Activated CD8-positive, alpha-beta memory T cell treated with anti-CD3 and anti-CD28 coated beads, Interleukin-2, amount 10 ng/mL, durations not matched to agents 7 days and 5 days (primary cell): ENCODE data around the gene AGAP1. TPM values are rescaled to one million over a fixed set of nuclear protein-coding genes. Genes with fewer than 3 reads are reported as not detected.

Source experiments
- ATAC-seq: fragments of 150-1000 bp; cut with Tn5 transposase; one replicate; pipeline ENCODE4 v1.10.0; 2021; ENCODE audit warnings: moderate library complexity
- CTCF ChIA-PET: fragments of 350-600 bp; sonication (Branson Sonifier 250); formaldehyde crosslinking; loops from one replicate; lab custom pipeline; 2021; ENCODE audit warnings: antibody characterized with exemption; lab: Charles Lee
- DNase-seq: peaks from one replicate; pipeline ENCODE4 v3.0.0-alpha.2; 2020
- H3K27ac Mint-ChIP-seq: one replicate; pipeline ENCODE4 v1.8.0; 2021; ENCODE audit warnings: mild to moderate bottlenecking, mixed read lengths
- H3K27me3 Mint-ChIP-seq: one replicate; pipeline ENCODE4 v1.8.0; 2021; ENCODE audit warnings: mixed read lengths
- H3K36me3 Mint-ChIP-seq: one replicate; pipeline ENCODE4 v1.8.0; 2021; ENCODE audit warnings: mild to moderate bottlenecking, mixed read lengths
- H3K4me1 Mint-ChIP-seq: one replicate; pipeline ENCODE4 v1.8.0; 2021; ENCODE audit warnings: mixed read lengths
- H3K4me3 Mint-ChIP-seq: one replicate; pipeline ENCODE4 v1.8.0; 2021; ENCODE audit warnings: mild to moderate bottlenecking, moderate library complexity, mixed read lengths
- H3K9me3 Mint-ChIP-seq: one replicate; pipeline ENCODE4 v1.8.0; 2022; ENCODE audit warnings: low read depth, mixed read lengths
- total RNA-seq, 2 experiments: library from RNA; stranded (reverse); gene quantifications; one replicate each; pipeline ENCODE4 v1.2.3, GENCODE V29; 2021

The AGAP1 gene
- total RNA-seq, 2 experiments from 2014 or later, result 0.75 to 1.8 TPM

DNA sequence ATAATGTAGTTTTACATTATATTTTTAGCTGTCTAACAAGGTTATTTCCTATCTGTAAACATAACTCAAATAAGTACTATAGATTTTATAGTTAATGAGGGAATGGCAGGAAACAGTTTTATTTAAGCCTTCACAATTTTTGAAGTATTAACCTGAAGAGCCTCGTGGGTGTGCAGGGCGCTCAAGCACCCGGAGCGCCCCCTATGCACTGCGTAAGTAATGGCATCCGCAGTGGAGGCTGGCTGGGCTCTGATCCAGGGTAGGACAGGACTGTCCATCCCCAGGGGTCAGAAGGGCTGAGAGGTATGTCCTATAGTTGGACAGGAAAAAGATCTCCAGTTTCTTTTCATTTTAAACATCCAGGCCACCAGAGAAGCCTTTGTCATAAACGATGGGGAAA lies 682.6 kb downstream of the AGAP1 start:
- H3K4me3 Mint-ChIP-seq, result no peak overlapping the region
- DNase-seq (no peak), ATAC-seq (no peak)
- no peaks in the 10 kb centered on the region for H3K9me3 Mint-ChIP-seq
- no peaks in the 10 kb centered on the region for H3K36me3 Mint-ChIP-seq
- no peaks in the 10 kb centered on the region for H3K4me1 Mint-ChIP-seq
- CTCF ChIA-PET, result no interaction called here
- H3K27me3 Mint-ChIP-seq, result peaks cover 74% of the 10 kb centered on the region
- no peak overlapping the region for H3K27ac Mint-ChIP-seq

DNA sequence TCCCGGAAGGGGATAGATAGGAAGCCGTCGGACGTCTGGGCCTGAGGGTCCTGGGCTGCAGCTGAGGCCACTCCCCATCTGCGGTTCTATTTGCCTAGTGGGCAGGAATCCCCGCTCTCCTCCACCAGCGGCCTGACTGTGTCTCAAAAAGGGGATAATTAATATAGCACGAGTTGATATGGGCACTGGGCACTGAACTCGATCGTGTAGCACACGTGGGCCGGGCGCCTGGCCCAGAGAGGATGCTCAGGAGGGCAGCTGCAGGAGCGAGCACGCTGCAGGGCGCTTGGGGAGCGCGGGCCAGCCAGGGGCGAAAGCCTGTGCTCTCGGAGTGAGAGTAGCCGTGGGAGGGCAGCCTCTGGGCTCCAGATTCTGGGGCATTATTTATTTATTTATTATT lies 683.1 kb downstream of the AGAP1 start:
- H3K36me3 Mint-ChIP-seq, result no peaks in the 10 kb centered on the region
- H3K27me3 Mint-ChIP-seq, result peaks cover 70% of the 10 kb centered on the region
- CTCF ChIA-PET, result interaction anchor here (7.9 kb wide), 1 partner anchor 397 kb away, joined by 41 read pairs; no protein-coding TSS in a partner anchor
- no peak for DNase-seq
- no peaks in the 10 kb centered on the region for H3K9me3 Mint-ChIP-seq
- no peak for ATAC-seq
- no peaks in the 10 kb centered on the region for H3K4me1 Mint-ChIP-seq
- H3K4me3 Mint-ChIP-seq, result no peak overlapping the region
- no peak overlapping the region for H3K27ac Mint-ChIP-seq

- no peaks in the 10 kb centered on the region for H3K9me3 Mint-ChIP-seq
- DNase-seq (peak; percentile 42), ATAC-seq (no peak)
- no peaks in the 10 kb centered on the region for H3K36me3 Mint-ChIP-seq
- H3K27ac Mint-ChIP-seq, result no peak overlapping the region
- H3K4me3 Mint-ChIP-seq, result no peak overlapping the region
- CTCF ChIA-PET, result interaction anchor here (1.0 to 7.9 kb wide), 2 partner anchors 8 to 398 kb away, joined by 3 to 41 read pairs; no protein-coding TSS in a partner anchor
- peaks cover 64% of the 10 kb centered on the region for H3K27me3 Mint-ChIP-seq
- H3K4me1 Mint-ChIP-seq, result no peaks in the 10 kb centered on the region
Observed at GRCh38 chr2:236177604-236177966, 683.7 kb downstream of the AGAP1 start.

DNA sequence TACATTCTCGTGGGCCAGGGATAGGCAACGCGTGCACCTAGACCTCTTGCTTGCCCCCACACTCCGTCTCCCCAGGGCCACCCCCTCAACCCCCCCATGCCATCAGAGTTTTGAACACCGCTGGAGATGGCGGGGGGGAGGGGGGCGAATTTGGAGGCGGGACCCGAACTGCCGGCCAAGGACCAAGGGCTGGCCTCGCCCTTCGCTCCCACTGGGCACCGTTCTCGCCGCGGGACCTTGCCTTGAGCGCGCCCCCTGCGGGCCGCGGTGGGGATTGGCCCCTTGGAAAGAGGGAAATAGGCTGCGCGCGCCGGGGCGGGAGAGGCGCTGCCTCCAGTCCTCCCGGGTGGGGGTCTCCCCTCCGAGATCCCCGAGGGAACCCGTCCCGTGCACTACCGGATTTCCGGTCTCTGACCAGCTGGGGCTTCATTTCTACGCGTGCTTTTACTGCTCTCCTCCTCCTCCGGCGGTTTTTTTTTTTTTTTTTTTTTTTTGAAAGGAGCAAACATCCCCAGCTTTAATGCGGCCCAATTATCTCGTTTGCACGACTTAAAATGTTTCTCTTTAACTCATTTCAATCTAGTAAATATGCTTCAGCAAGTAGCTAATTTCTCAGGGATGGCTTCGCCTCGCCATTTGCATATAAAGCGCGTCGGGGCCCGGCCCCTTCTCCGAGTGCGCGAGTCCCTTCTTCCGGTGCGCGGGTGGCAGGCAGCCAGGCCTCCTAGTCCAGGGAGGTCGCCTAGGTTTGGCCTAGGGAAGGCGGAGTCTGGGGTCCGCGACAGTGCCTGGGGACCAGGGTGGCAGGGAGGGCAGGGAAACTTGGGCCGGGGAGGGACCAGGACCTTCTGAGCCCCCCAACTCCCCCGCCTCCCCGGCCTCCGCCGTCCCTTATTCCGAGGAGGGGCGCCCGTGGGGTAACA lies 684.4 kb downstream of the AGAP1 start:
- Mint-ChIP-seq H3K4me1 (no peaks in the 10 kb centered on the region), H3K27me3 (peaks cover 65% of the 10 kb centered on the region), H3K36me3 (no peaks in the 10 kb centered on the region), H3K9me3 (no peaks in the 10 kb centered on the region), H3K4me3 (no peak overlapping the region), H3K27ac (no peak overlapping the region)
- no peak for ATAC-seq
- DNase-seq, result no peak
- CTCF ChIA-PET, result interaction anchor here (0.6 to 7.9 kb wide), 3 partner anchors 9 to 398 kb away, joined by 3 to 41 read pairs (median 3); no protein-coding TSS in a partner anchor

DNA sequence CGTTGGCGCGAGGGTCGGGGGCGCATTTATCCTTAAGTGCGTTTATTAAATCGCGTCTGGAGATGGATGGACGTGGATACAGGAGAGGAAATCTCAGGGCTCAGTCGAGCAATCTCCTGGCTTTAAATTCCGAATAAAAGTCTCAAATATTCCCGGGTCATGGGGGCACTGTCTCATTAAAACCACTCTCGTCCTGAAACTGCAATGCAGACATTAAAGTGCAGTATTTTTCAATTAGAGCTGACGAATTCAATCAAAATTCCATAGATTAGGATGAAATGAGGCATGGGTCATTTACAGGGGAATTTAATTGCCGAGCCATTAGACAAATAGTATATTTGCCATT lies 685.0 kb downstream of the AGAP1 start:
- no peak for DNase-seq
- CTCF ChIA-PET, result interaction anchor here (0.6 to 7.9 kb wide), 3 partner anchors 9 to 399 kb away, joined by 3 to 41 read pairs (median 3); no protein-coding TSS in a partner anchor
- no peak for ATAC-seq
- no peaks in the 10 kb centered on the region for H3K4me1 Mint-ChIP-seq
- H3K4me3 Mint-ChIP-seq, result no peak overlapping the region
- H3K9me3 Mint-ChIP-seq, result no peaks in the 10 kb centered on the region
- peak overlapping the region; percentile 19 for H3K27ac Mint-ChIP-seq
- peaks cover 62% of the 10 kb centered on the region for H3K27me3 Mint-ChIP-seq
- H3K36me3 Mint-ChIP-seq, result no peaks in the 10 kb centered on the region

- peaks cover 58% of the 10 kb centered on the region for H3K27me3 Mint-ChIP-seq
- ATAC-seq (no peak), DNase-seq (no peak)
- H3K36me3 Mint-ChIP-seq, result no peaks in the 10 kb centered on the region
- no peak overlapping the region for H3K27ac Mint-ChIP-seq
- H3K9me3 Mint-ChIP-seq, result no peaks in the 10 kb centered on the region
- no peaks in the 10 kb centered on the region for H3K4me1 Mint-ChIP-seq
- CTCF ChIA-PET, result interaction anchor here (1.1 to 7.9 kb wide), 3 partner anchors 17 to 400 kb away, joined by 4 to 41 read pairs (median 6); no protein-coding TSS in a partner anchor
- H3K4me3 Mint-ChIP-seq, result no peak overlapping the region
Observed at GRCh38 chr2:236179236-236180075, 685.6 kb downstream of the AGAP1 start.

GRCh38 chr2:236180076-236180816 lies 686.4 kb downstream of the AGAP1 start:
- DNase-seq (no peak), ATAC-seq (no peak)
- H3K4me1 Mint-ChIP-seq, result no peaks in the 10 kb centered on the region
- peaks cover 50% of the 10 kb centered on the region for H3K27me3 Mint-ChIP-seq
- no peak overlapping the region for H3K4me3 Mint-ChIP-seq
- peak overlapping the region; percentile 42 for H3K27ac Mint-ChIP-seq
- no peaks in the 10 kb centered on the region for H3K9me3 Mint-ChIP-seq
- CTCF ChIA-PET, result interaction anchor here (1.0 to 7.9 kb wide), 6 partner anchors 9 to 414 kb away, joined by 3 to 41 read pairs (median 6); no protein-coding TSS in a partner anchor
- H3K36me3 Mint-ChIP-seq, result no peaks in the 10 kb centered on the region

DNA sequence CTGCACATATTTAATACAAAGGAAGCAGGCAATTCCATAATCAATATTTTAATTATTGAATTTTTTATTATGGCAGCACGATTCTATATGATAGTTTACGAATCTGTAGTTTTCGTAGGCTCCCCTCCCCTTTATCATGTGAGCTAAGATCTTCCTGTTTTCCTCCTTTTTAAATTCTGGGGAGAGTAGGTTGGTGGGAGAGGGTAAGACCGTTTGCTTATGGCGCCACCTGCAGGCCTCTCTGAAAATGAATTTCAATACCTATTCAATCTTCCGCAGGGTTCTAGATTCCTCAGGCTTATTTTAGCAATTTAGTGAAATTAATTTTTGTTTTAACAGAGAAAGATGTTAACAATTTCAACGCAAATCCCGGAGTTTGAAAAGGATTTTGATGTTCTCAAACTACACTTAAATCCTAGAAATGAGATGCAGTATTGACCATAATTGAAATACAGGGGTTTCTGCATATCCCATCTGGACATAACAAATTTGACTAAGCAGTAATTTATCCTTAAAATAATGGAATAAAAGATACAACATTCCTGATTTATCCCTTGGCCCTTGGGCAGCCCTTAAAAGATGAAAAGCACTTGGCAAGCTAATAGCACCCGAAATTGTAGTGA lies 687.1 kb downstream of the AGAP1 start:
- H3K27me3 Mint-ChIP-seq, result peaks cover 46% of the 10 kb centered on the region
- no peaks in the 10 kb centered on the region for H3K9me3 Mint-ChIP-seq
- no peak overlapping the region for H3K4me3 Mint-ChIP-seq
- CTCF ChIA-PET, result interaction anchor here (0.6 to 7.9 kb wide), 9 partner anchors 10 to 435 kb away, joined by 3 to 41 read pairs (median 4); no protein-coding TSS in a partner anchor
- no peaks in the 10 kb centered on the region for H3K36me3 Mint-ChIP-seq
- no peak overlapping the region for H3K27ac Mint-ChIP-seq
- no peaks in the 10 kb centered on the region for H3K4me1 Mint-ChIP-seq
- ATAC-seq (no peak), DNase-seq (peak; percentile 49)
